GM23248 (cell line): Measurements from ENCODE around the gene ETV6. TPM values are rescaled to one million over a fixed set of nuclear protein-coding genes. Genes with fewer than 3 reads are reported as not detected.

ENCODE experiments used
- DNase-seq: peaks from one replicate; pipeline ENCODE4 v3.0.0-alpha.2; 2015
- H2AFZ ChIP-seq: fragments of 200-600 bp; sonication (generic); 2 replicates; pipeline ENCODE4 v1.6.1; 2016; ENCODE audit warnings: antibody characterized with exemption
- H3F3A ChIP-seq: fragments of 200-600 bp; sonication (generic); 2 replicates; pipeline ENCODE4 v1.6.1; 2016; ENCODE audit warnings: mild to moderate bottlenecking, antibody characterized with exemption, mixed run types; ENCODE audit not compliant: insufficient read depth
- H3K27ac ChIP-seq: fragments of 200-600 bp; sonication (generic); 2 replicates; pipeline ENCODE4 v1.5.1; 2016; ENCODE audit warnings: mild to moderate bottlenecking
- H3K27me3 ChIP-seq: fragments of 200-600 bp; sonication (generic); replicated peaks from 2 replicates; pipeline ENCODE4 v1.6.1; 2016; ENCODE audit warnings: mild to moderate bottlenecking; ENCODE audit not compliant: insufficient read depth
- H3K36me3 ChIP-seq: fragments of 200-600 bp; sonication (generic); 2 replicates; pipeline ENCODE4 v1.6.1; 2016; ENCODE audit warnings: low read depth, mild to moderate bottlenecking
- H3K4me1 ChIP-seq: fragments of 200-600 bp; sonication (generic); 2 replicates; pipeline ENCODE4 v1.6.1; 2016; ENCODE audit warnings: mild to moderate bottlenecking; ENCODE audit not compliant: insufficient read depth
- H3K4me2 ChIP-seq: fragments of 200-600 bp; sonication (generic); one replicate; pipeline ENCODE4 v1.6.1; 2016; ENCODE audit warnings: mild to moderate bottlenecking; ENCODE audit not compliant: unreplicated experiment
- H3K4me3 ChIP-seq: fragments of 200-600 bp; sonication (generic); 2 replicates; pipeline ENCODE4 v1.5.1; 2016; ENCODE audit warnings: mild to moderate bottlenecking
- H3K79me2 ChIP-seq: fragments of 200-600 bp; sonication (generic); 2 replicates; pipeline ENCODE4 v1.6.1; 2016; ENCODE audit warnings: mild to moderate bottlenecking; ENCODE audit not compliant: insufficient read depth
- H3K9ac ChIP-seq: fragments of 200-600 bp; sonication (generic); 2 replicates; pipeline ENCODE4 v1.6.1; 2016; ENCODE audit warnings: mild to moderate bottlenecking
- H3K9me2 ChIP-seq: fragments of 200-600 bp; sonication (generic); 2 replicates; pipeline ENCODE4 v1.6.1; 2016; ENCODE audit warnings: mixed run types, mild to moderate bottlenecking, moderate library complexity; ENCODE audit not compliant: insufficient read depth
- H3K9me3 ChIP-seq: fragments of 200-600 bp; sonication (generic); one replicate; pipeline ENCODE4 v1.6.1; 2017; ENCODE audit warnings: low read depth
- H4K20me1 ChIP-seq: fragments of 200-600 bp; sonication (generic); 2 replicates; pipeline ENCODE4 v1.6.0; 2016; ENCODE audit not compliant: insufficient read depth
- EZH2 ChIP-seq: fragments of 200-600 bp; sonication (generic); IDR thresholded peaks from 2 replicates; pipeline ENCODE4 v1.6.1; 2018; ENCODE audit warnings: antibody characterized with exemption, mild to moderate bottlenecking; ENCODE audit not compliant: insufficient read depth, poor library complexity, severe bottlenecking
- EZH2phosphoT487 ChIP-seq: fragments of 200-600 bp; sonication (generic); IDR thresholded peaks from 2 replicates; pipeline ENCODE4 v1.6.1; 2018; ENCODE audit warnings: antibody characterized with exemption, moderate library complexity, mild to moderate bottlenecking, low read depth; ENCODE audit not compliant: insufficient read depth
- WGBS, 2 experiments: methylation state at CpG; one replicate each; pipeline ENCODE4 v1.1.6; 2015 to 2017; ENCODE audit warnings: low lambda C conversion rate in 2 of 2, low coverage in 1 of 2; ENCODE audit errors: missing lambda C conversion rate in 2 of 2; 5-methylcytosine and 5-hydroxymethylcytosine counted together
- in situ Hi-C: fragments of 300-500 bp; cut with MboI; formaldehyde crosslinking; loops from 2 replicates; pipeline ENCODE4 v1.15.0; 2020
- polyA plus RNA-seq: library from polyadenylated mRNA; unstranded; fragments of >200 nt; fragmentation: Nextera tagmentation; extraction: Ambion mirVana; gene quantifications from 2 replicates; pipeline ENCODE4 v1.2.1, GENCODE V29; 2016
- total RNA-seq: library from RNA; depleted of rRNA; stranded (reverse); fragments of >200 nt; shearing (Covaris generic); gene quantifications from 2 replicates; pipeline ENCODE4 v1.2.3, GENCODE V29; 2014

Gene ETV6
- total and polyA plus RNA-seq, 2 experiments from 2014 or later: 2.5 to 10.4 TPM

DNA sequence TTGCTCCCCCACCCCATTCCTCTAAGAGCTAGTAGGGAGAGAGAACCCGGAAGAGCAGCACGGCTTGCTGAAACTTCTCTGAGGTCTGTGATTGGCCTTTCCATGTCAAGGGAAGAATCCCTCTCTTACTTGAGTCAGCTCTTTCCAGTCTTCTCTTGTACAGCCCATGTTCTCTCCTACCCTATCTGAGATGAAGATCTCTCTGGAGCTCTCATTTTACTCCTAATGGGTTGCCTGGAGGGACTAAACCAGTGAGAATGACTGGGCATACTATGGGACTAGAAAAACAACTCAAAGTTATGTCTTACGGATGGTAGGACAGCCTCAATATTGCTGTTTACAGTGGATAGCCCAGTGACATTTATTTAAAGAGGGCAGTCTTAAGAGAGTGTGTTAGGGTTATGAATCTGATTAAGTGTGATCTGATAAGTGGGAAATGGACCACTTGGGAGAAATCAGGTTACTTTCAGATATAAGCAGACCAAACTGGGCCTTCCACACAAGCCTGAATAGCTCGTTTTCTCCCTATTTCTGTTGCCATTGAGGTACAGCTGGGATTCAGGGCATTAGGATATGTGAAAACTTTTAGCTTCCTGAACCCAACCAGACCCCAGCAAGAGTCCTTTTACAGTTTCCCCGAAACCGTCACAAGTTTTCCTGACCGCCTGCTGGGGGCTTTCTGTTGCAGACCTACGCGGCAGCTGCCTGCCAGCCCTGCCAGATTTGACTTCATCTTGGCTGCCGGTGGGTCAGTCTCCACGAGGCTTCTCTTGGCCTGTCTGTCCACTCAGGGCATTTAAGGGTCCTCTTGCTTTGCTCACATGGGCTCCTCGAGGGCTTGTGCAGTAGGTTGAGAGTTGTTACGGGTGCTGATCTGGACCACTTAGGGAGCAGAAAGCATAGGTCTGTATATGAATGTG lies 16.9 kb downstream of the ETV6 start:
- Histone ChIP-seq H3K27me3 (no peaks in the 10 kb centered on the region), H3K36me3 (no peaks in the 10 kb centered on the region), H2AFZ (no peak overlapping the region), H3K9me2 (no peaks in the 10 kb centered on the region), H3K4me3 (no peak overlapping the region), H3K4me2 (no peak overlapping the region), H4K20me1 (no peaks in the 10 kb centered on the region), H3K9ac (no peak overlapping the region), H3K4me1 (no peaks in the 10 kb centered on the region), H3K9me3 (no peaks in the 10 kb centered on the region), H3F3A (no peaks in the 10 kb centered on the region), H3K27ac (no peak overlapping the region), H3K79me2 (peaks cover 99% of the 10 kb centered on the region)
- 90% methylated on average over 13 of the region's 13 CpGs for WGBS, 2 experiments
- DNase-seq: no peak
- in situ Hi-C loops: no loop called here
- no peak for TF ChIP-seq EZH2
- TF ChIP-seq EZH2phosphoT487: no peak

DNA sequence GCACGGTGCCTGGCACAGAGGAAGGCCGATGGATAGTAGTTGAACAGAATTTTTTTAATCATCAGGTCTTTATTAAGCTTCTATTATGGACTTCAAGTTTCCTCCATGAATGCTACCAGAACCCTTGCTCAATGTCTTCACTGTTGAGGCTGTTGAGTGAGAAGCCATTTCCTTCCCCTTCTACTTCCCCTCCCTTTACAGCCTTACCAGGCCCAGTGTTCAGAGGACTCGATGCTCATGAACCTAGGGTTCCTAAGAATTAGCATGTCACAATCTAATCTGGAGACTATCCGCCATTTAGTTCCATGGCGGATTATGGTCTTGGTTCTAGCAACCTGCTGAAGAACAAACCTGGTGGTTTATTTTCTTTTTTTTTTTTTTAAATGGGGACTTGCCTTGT lies 17.7 kb downstream of the ETV6 start:
- H3K79me2 ChIP-seq: peaks cover 99% of the 10 kb centered on the region
- no peak overlapping the region for H3K9ac ChIP-seq
- no peaks in the 10 kb centered on the region for H3K36me3 ChIP-seq
- H2AFZ ChIP-seq: no peak overlapping the region
- no peaks in the 10 kb centered on the region for H3K9me3 ChIP-seq
- no peaks in the 10 kb centered on the region for H4K20me1 ChIP-seq
- no peak overlapping the region for H3K27ac ChIP-seq
- H3K4me3 ChIP-seq: no peak overlapping the region
- no peak overlapping the region for H3K4me2 ChIP-seq
- no peak for DNase-seq
- TF ChIP-seq EZH2: no peak
- no peak for TF ChIP-seq EZH2phosphoT487
- H3F3A ChIP-seq: no peaks in the 10 kb centered on the region
- H3K27me3 ChIP-seq: no peaks in the 10 kb centered on the region
- no peaks in the 10 kb centered on the region for H3K4me1 ChIP-seq
- H3K9me2 ChIP-seq: no peaks in the 10 kb centered on the region
- in situ Hi-C loops: no loop called here
- WGBS, 2 experiments: 97 to 99% methylated on average over 5 of the region's 5 CpGs

DNA sequence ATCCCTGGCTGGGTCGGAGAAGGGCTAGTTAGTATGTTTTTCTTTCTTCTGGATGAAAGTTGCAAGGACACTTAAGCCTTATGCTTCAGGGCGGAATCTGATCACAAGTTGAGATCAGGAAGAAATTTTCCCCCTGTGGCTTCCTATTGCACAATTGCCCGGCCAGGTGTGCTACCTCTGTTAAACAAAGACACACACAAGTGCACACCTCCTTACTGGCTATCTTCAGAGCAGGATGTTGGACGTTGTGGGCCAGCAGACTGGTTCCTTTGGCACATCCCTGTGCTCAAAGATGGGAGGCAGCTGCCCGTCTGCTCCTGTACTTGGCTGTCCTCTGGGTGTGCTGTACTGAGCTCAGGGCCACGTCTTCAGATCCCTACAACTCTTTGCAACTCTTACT lies 19.1 kb downstream of the ETV6 start:
- Histone ChIP-seq H4K20me1 (no peaks in the 10 kb centered on the region), H3K4me1 (peaks cover 3% of the 10 kb centered on the region; the same call in 1 of the 2 replicates), H3K9me2 (no peaks in the 10 kb centered on the region), H3K9me3 (no peaks in the 10 kb centered on the region), H3K27ac (no peak overlapping the region), H3K9ac (no peak overlapping the region), H3K79me2 (peaks cover 99% of the 10 kb centered on the region), H3K4me2 (no peak overlapping the region), H3K36me3 (no peaks in the 10 kb centered on the region), H3K27me3 (no peaks in the 10 kb centered on the region), H2AFZ (no peak overlapping the region), H3K4me3 (no peak overlapping the region), H3F3A (peaks cover 3% of the 10 kb centered on the region)
- in situ Hi-C loops: no loop called here
- no peak for DNase-seq
- TF ChIP-seq EZH2 (no peak), EZH2phosphoT487 (no peak)
- 81 to 82% methylated on average over 6 of the region's 6 CpGs for WGBS, 2 experiments

DNA sequence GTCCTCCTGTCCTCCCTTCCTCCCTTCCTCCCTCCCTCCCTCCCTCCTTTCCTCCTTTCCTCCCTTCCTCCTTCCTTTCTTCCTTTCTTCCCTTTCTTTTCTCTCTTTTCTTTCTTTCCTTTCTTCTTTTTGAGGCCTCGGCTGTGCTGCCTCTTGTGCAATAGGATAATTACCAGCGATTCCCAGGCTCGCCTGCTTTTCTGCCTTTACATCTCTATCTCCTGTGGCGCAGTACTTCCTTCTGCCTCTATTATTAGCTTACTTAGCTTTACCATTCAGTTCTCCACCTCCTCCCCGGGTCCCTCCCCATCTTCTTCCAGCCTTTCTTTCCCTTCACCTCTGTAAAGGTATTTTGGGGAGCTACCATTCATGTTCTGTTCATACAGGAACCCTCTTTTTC lies 19.9 kb downstream of the ETV6 start:
- H3K79me2 ChIP-seq: peaks cover 99% of the 10 kb centered on the region
- H3K36me3 ChIP-seq: no peaks in the 10 kb centered on the region
- no peak overlapping the region for H3K27ac ChIP-seq
- no peak overlapping the region for H3K4me2 ChIP-seq
- whole genome bisulfite sequencing, 2 experiments: 83 to 84% methylated on average over 5 of the region's 5 CpGs
- TF ChIP-seq EZH2phosphoT487 (no peak), EZH2 (no peak)
- no peaks in the 10 kb centered on the region for H3K9me3 ChIP-seq
- no peaks in the 10 kb centered on the region for H3K9me2 ChIP-seq
- H3K4me3 ChIP-seq: no peak overlapping the region
- no peaks in the 10 kb centered on the region for H3K27me3 ChIP-seq
- H2AFZ ChIP-seq: no peak overlapping the region
- H3K4me1 ChIP-seq: peaks cover 9% of the 10 kb centered on the region; the same call in 1 of the 2 replicates
- DNase-seq: no peak
- H4K20me1 ChIP-seq: no peaks in the 10 kb centered on the region
- in situ Hi-C loops: no loop called here
- peaks cover 11% of the 10 kb centered on the region for H3F3A ChIP-seq
- H3K9ac ChIP-seq: no peak overlapping the region
